HepG2 (cell line): ENCODE measurements around the gene DOK4.

Experiments
- ATF3 ChIP-seq: sonication (generic); formaldehyde crosslinking; IDR thresholded peaks from 2 replicates; pipeline ENCODE4 v1.4.0; 2020; ENCODE audit warnings: missing genetic modification reagents
- CTCF ChIP-seq: sonication (generic); formaldehyde crosslinking; IDR thresholded peaks from 2 replicates; pipeline ENCODE4 v1.5.0; 2020; ENCODE audit warnings: mild to moderate bottlenecking, missing genetic modification reagents, moderate library complexity
- EP300 ChIP-seq, 3 experiments: sonication (generic) in 1 of 3; formaldehyde crosslinking in 1 of 3; IDR thresholded peaks; 2 replicates each; pipeline versions ENCODE4 v1.5.1 to v1.6.1; 2011 to 2020; ENCODE audit warnings: low read depth in 2 of 3, low read length in 2 of 3, borderline replicate concordance in 1 of 3, improper control_type of control experiment in 1 of 3, mild to moderate bottlenecking in 1 of 3, missing genetic modification reagents in 1 of 3, moderate library complexity in 1 of 3
- FOXP1 ChIP-seq, 2 experiments: fragments of 450-650 bp in 1 of 2; IDR thresholded peaks; 2 replicates each; pipeline ENCODE4 v1.6.1; 2017 to 2018; ENCODE audit warnings: antibody characterized with exemption in 1 of 2
- GABPA ChIP-seq, 2 experiments: IDR thresholded peaks; 2 replicates each; pipeline ENCODE4 v1.6.1; 2011 to 2016; ENCODE audit warnings: low read depth in 2 of 2, low read length in 1 of 2, missing biosample characterization in 1 of 2, missing genetic modification characterization in 1 of 2
- NCOA1 ChIP-seq: sonication (generic); formaldehyde crosslinking; IDR thresholded peaks from 2 replicates; pipeline ENCODE4 v1.9.0; 2021; ENCODE audit warnings: missing genetic modification reagents
- POLR2AphosphoS5 ChIP-seq: IDR thresholded peaks from 2 replicates; pipeline ENCODE4 v1.6.1; 2012; ENCODE audit warnings: low read depth, low read length
- RBM39 ChIP-seq: fragments of 200-400 bp; formaldehyde crosslinking; IDR thresholded peaks from one replicate; pipeline ENCODE4 v1.6.1; 2018; ENCODE audit warnings: antibody characterized with exemption, mild to moderate bottlenecking, low read depth, low read length; ENCODE audit not compliant: poor library complexity, severe bottlenecking
- SAP130 ChIP-seq: IDR thresholded peaks from 2 replicates; pipeline ENCODE4 v1.6.1; 2016; ENCODE audit warnings: low read depth
- SIN3A ChIP-seq: IDR thresholded peaks from 2 replicates; pipeline ENCODE4 v1.6.1; 2011; ENCODE audit warnings: low read depth, mild to moderate bottlenecking, control low read depth, low read length, borderline replicate concordance
- SKIL ChIP-seq: sonication (generic); formaldehyde crosslinking; IDR thresholded peaks from 2 replicates; pipeline ENCODE4 v1.8.0; 2022; ENCODE audit warnings: missing genetic modification reagents, mild to moderate bottlenecking, moderate library complexity, borderline replicate concordance
- ZNF121 ChIP-seq: sonication (generic); formaldehyde crosslinking; IDR thresholded peaks from 2 replicates; pipeline ENCODE4 v1.5.0; 2020; ENCODE audit warnings: mild to moderate bottlenecking, missing genetic modification reagents
- ZNF569 ChIP-seq: sonication (generic); formaldehyde crosslinking; IDR thresholded peaks from 2 replicates; pipeline ENCODE4 v1.5.0; 2020; ENCODE audit warnings: mild to moderate bottlenecking, missing genetic modification reagents, moderate library complexity, borderline replicate concordance
- ZSCAN20 ChIP-seq: sonication (generic); formaldehyde crosslinking; IDR thresholded peaks from 2 replicates; pipeline ENCODE4 v1.4.0; 2020; ENCODE audit warnings: missing genetic modification reagents, mild to moderate bottlenecking, borderline replicate concordance

- no peak for TF ChIP-seq FOXP1 (IDR thresholded peaks at IDR 0.05)
- no peak for TF ChIP-seq FOXP1 (CRISPR knock-in tag; IDR thresholded peaks at IDR 0.05)
- no peak for TF ChIP-seq CTCF
- TF ChIP-seq ZNF569 (CRISPR knock-in tag): no peak
- TF ChIP-seq ZNF121 (CRISPR knock-in tag): no peak
- TF ChIP-seq NCOA1 (CRISPR knock-in tag): no peak
- no peak for TF ChIP-seq RBM39
- no peak for TF ChIP-seq GABPA (IDR thresholded peaks at IDR 0.05; ENCODE audit: low read depth, low read length)
- no peak for TF ChIP-seq GABPA (CRISPR knock-in tag; IDR thresholded peaks at IDR 0.05; ENCODE audit: low read depth)
- no peak for TF ChIP-seq SKIL (CRISPR knock-in tag)
- TF ChIP-seq SAP130 (CRISPR knock-in tag): no peak
- TF ChIP-seq EP300 (IDR thresholded peaks at IDR 0.05; ENCODE audit: low read depth in 2 of 2, low read length in 2 of 2): no peak
- no peak for TF ChIP-seq EP300 (CRISPR knock-in tag; IDR thresholded peaks at IDR 0.05; ENCODE audit: borderline replicate concordance)
- no peak for TF ChIP-seq POLR2AphosphoS5
- no peak for TF ChIP-seq ZSCAN20 (CRISPR knock-in tag)
- no peak for TF ChIP-seq SIN3A
- TF ChIP-seq ATF3 (CRISPR knock-in tag): no peak
These were observed 2.4 kb downstream of the DOK4 start for GRCh38 chr16:57483725-57484514.
